Peyer's patch (tissue), 4 donors: Measurements from ENCODE around the gene KIAA0586.

Experiments
- POLR2A ChIP-seq, 2 donors: fragments of 450-650 bp; IDR thresholded peaks; one replicate each; pipeline ENCODE4 v1.5.1; 2017; ENCODE audit warnings: antibody characterized with exemption in 2 of 2, mild to moderate bottlenecking in 2 of 2, moderate library complexity in 2 of 2
- TF ChIP-seq, protein P1 (sequence below), 6 experiments: fragments of 450-650 bp in 4 of 6; fragments of 200-600 bp in 2 of 6; sonication (generic) in 1 of 6; IDR thresholded peaks; one replicate each; pipeline ENCODE4 v1.5.1; 2017 to 2019; ENCODE audit warnings: antibody characterized with exemption in 6 of 6, mild to moderate bottlenecking in 3 of 6, moderate library complexity in 1 of 6

DNA sequence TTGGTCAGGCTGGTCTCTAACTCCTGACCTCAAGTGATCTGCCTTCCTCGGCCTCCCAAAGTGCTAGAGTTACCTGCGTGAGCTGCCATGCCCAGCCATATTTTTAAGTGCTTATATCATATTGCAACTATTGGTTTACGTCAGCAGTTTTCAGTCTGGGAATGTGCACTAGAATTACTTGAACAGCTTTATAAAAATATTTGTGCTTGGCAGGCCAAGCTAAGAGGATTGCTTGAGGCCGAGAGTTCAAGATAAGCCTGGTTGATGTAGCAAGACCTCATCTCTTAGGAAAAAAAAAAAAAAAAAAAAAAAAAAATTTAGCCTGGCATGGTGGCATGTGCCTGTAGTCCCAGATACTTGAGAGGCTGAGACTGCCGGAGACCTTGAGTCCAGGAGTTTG, 17.1 kb downstream of the KIAA0586 start:
- TF ChIP-seq, protein P1, sequence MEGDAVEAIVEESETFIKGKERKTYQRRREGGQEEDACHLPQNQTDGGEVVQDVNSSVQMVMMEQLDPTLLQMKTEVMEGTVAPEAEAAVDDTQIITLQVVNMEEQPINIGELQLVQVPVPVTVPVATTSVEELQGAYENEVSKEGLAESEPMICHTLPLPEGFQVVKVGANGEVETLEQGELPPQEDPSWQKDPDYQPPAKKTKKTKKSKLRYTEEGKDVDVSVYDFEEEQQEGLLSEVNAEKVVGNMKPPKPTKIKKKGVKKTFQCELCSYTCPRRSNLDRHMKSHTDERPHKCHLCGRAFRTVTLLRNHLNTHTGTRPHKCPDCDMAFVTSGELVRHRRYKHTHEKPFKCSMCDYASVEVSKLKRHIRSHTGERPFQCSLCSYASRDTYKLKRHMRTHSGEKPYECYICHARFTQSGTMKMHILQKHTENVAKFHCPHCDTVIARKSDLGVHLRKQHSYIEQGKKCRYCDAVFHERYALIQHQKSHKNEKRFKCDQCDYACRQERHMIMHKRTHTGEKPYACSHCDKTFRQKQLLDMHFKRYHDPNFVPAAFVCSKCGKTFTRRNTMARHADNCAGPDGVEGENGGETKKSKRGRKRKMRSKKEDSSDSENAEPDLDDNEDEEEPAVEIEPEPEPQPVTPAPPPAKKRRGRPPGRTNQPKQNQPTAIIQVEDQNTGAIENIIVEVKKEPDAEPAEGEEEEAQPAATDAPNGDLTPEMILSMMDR (IDR thresholded peaks at IDR 0.05) = no peak
- no peak for TF ChIP-seq POLR2A (IDR thresholded peaks at IDR 0.05)
